ENCODE data around the gene EIF3M.

DNA sequence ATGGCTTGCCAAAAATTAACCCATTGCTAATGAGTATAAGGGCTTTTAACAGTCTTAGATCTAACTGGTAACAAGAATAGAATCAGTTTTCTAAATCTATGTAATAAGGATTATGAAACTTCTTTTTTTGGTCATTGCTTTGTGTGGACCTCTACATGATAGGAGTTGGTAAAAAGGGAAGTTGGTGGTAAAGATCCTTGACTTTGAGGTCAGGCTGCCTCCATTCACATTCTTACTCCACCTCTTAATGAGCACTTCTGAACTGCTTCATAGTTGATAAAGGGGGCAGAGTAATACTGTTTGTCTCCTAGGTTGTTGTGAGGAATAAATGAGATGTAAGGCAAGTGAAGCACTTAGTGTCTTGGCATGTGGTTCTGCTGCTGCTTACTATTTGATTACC is 10.6 kb downstream of the EIF3M start:
- TF ChIP-seq, protein P1, sequence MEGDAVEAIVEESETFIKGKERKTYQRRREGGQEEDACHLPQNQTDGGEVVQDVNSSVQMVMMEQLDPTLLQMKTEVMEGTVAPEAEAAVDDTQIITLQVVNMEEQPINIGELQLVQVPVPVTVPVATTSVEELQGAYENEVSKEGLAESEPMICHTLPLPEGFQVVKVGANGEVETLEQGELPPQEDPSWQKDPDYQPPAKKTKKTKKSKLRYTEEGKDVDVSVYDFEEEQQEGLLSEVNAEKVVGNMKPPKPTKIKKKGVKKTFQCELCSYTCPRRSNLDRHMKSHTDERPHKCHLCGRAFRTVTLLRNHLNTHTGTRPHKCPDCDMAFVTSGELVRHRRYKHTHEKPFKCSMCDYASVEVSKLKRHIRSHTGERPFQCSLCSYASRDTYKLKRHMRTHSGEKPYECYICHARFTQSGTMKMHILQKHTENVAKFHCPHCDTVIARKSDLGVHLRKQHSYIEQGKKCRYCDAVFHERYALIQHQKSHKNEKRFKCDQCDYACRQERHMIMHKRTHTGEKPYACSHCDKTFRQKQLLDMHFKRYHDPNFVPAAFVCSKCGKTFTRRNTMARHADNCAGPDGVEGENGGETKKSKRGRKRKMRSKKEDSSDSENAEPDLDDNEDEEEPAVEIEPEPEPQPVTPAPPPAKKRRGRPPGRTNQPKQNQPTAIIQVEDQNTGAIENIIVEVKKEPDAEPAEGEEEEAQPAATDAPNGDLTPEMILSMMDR (IDR thresholded peaks at IDR 0.05) = no peak
- TF ChIP-seq POLR2AphosphoS5 (IDR thresholded peaks at IDR 0.05) = no peak

Measured in breast epithelium (tissue), 3 donors.